GM15510 (cell line): ENCODE data around the gene SALL3.

Source experiments
- POLR2A ChIP-seq: IDR thresholded peaks from 3 replicates; pipeline ENCODE4 v1.6.1; 2011; ENCODE audit warnings: borderline replicate concordance; ENCODE audit not compliant: insufficient read length; ENCODE audit errors: extremely low read depth

The SALL3 gene

GRCh38 chr18:78973357-78974083 lies 6.1 kb upstream of the SALL3 start:
- TF ChIP-seq POLR2A = no peak

- no peak for TF ChIP-seq POLR2A
These were observed 5.4 kb upstream of the SALL3 start for GRCh38 chr18:78974115-78974761.

GRCh38 chr18:78975292-78975691 lies 4.3 kb upstream of the SALL3 start:
- TF ChIP-seq POLR2A = no peak

- no peak for TF ChIP-seq POLR2A
These were observed 3.8 kb upstream of the SALL3 start for GRCh38 chr18:78975699-78976335.

GRCh38 chr18:78976765-78977636 lies 2.6 kb upstream of the SALL3 start:
- TF ChIP-seq POLR2A = no peak

GRCh38 chr18:78977637-78978348 lies 1.8 kb upstream of the SALL3 start:
- TF ChIP-seq POLR2A = no peak

GRCh38 chr18:78978349-78979055 lies 1.1 kb upstream of the SALL3 start:
- TF ChIP-seq POLR2A = no peak

GRCh38 chr18:78979056-78979729 lies 425 bp upstream of the SALL3 start:
- TF ChIP-seq POLR2A = no peak

GRCh38 chr18:78980279-78980771 lies 707 bp downstream of the SALL3 start:
- TF ChIP-seq POLR2A = no peak

GRCh38 chr18:78980777-78981380 lies 1.3 kb downstream of the SALL3 start:
- TF ChIP-seq POLR2A = no peak

GRCh38 chr18:78981394-78981831 lies 1.8 kb downstream of the SALL3 start:
- no peak for TF ChIP-seq POLR2A

GRCh38 chr18:78981989-78982620 lies 2.5 kb downstream of the SALL3 start:
- no peak for TF ChIP-seq POLR2A
